GM12892 (cell line): Measurements from ENCODE around the gene ASCC1.

Experiments
- POLR2A ChIP-seq: IDR thresholded peaks from 2 replicates; pipeline ENCODE4 v1.6.1; 2011; ENCODE audit warnings: low read depth, low read length, control low read depth
- POLR2AphosphoS5 ChIP-seq: IDR thresholded peaks from 2 replicates; pipeline ENCODE4 v1.6.1; 2011; ENCODE audit warnings: low read depth, low read length, control low read depth
- TAF1 ChIP-seq: IDR thresholded peaks from 2 replicates; pipeline ENCODE4 v1.6.1; 2011; ENCODE audit warnings: low read depth, mild to moderate bottlenecking, control low read depth, low read length, borderline replicate concordance

DNA sequence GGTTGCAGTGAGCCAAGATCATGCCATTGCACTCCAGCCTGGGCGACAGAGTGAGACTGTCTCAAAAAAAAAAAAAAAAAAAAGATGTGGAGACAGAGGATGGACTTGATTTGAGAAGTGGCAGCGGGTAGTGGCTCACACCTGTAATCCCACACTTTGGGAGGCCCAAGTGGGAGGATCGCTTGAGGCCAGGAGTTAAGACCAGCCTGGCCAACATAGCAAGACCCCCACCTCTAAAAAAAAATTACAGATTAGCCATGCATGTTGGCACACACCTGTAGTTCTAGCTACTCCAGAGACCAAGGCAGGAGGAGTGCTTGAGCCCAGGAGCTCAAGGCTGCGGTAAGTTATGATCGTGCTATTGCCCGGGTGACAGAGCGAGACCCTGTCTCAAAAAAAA is 24.3 kb upstream of the ASCC1 start:
- no peak for TF ChIP-seq POLR2AphosphoS5
- TF ChIP-seq POLR2A, result no peak
- no peak for TF ChIP-seq TAF1
